8988T (cell line): ENCODE data around the gene PSMB8.
"Not testable (repeated sequence)": the region's sequence is repeated elsewhere in the genome, so short reads cannot be mapped to it uniquely, and the experiment has no call there.

ENCODE experiments used
- DNase-seq: peaks from one replicate; pipeline ENCODE4 v3.0.0; 2011

Gene PSMB8

GRCh38 chr6:32836873-32837272 is 7.0 kb downstream of the PSMB8 start:
- no peak for DNase-seq

- no peak for DNase-seq
These were observed 8.5 kb downstream of the PSMB8 start for GRCh38 chr6:32835167-32835893.

GRCh38 chr6:32833664-32834063 is 10.2 kb downstream of the PSMB8 start:
- DNase-seq = no peak

- no peak for DNase-seq
These were observed 11.3 kb downstream of the PSMB8 start for GRCh38 chr6:32832535-32832934.

GRCh38 chr6:32830936-32831335 is 12.9 kb downstream of the PSMB8 start:
- no peak for DNase-seq

- DNase-seq = no peak
These were observed 13.8 kb downstream of the PSMB8 start for GRCh38 chr6:32830017-32830416.

- DNase-seq = no peak
These were observed 14.4 kb downstream of the PSMB8 start for GRCh38 chr6:32829495-32829894.

- no peak for DNase-seq
These were observed 16.8 kb downstream of the PSMB8 start for GRCh38 chr6:32827025-32827424.

- DNase-seq = no peak
These were observed 17.9 kb downstream of the PSMB8 start for GRCh38 chr6:32825966-32826365.

- DNase-seq = no peak
These were observed 24.1 kb downstream of the PSMB8 start for GRCh38 chr6:32819729-32820128.

GRCh38 chr6:32818867-32819266 is 25.0 kb downstream of the PSMB8 start:
- no peak for DNase-seq

- no peak for DNase-seq
These were observed 27.1 kb downstream of the PSMB8 start, which contains the start of gene HLA-DOB for GRCh38 chr6:32816746-32817204. Gene HLA-DOB, minus strand, starts transcription at chr6:32817002. Its CDS starts 51 bp downstream, at chr6:32816951.

GRCh38 chr6:32815996-32816395 is 27.9 kb downstream of the PSMB8 start:
- DNase-seq = no peak

GRCh38 chr6:32815115-32815514 is 28.7 kb downstream of the PSMB8 start:
- DNase-seq = no peak

GRCh38 chr6:32814145-32814544 is 29.7 kb downstream of the PSMB8 start:
- DNase-seq = no peak

GRCh38 chr6:32809171-32809570 is 34.7 kb downstream of the PSMB8 start:
- no peak for DNase-seq

- no peak for DNase-seq
These were observed 36.7 kb downstream of the PSMB8 start for GRCh38 chr6:32807020-32807580.

GRCh38 chr6:32805404-32805803 is 38.4 kb downstream of the PSMB8 start:
- not testable (repeated sequence) for DNase-seq

GRCh38 chr6:32803416-32803815 is 40.4 kb downstream of the PSMB8 start:
- DNase-seq = no peak

GRCh38 chr6:32799740-32800139 is 44.1 kb downstream of the PSMB8 start:
- DNase-seq = no peak

GRCh38 chr6:32799168-32799567 is 44.7 kb downstream of the PSMB8 start:
- DNase-seq = no peak

- peak; percentile 15 for DNase-seq
These were observed 46.7 kb downstream of the PSMB8 start for GRCh38 chr6:32796848-32797776.

- DNase-seq = no peak
These were observed 49.3 kb downstream of the PSMB8 start for GRCh38 chr6:32794510-32794909.
